ENCODE results near the gene LEFTY1.

- no peak for TF ChIP-seq CTCF (IDR thresholded peaks at IDR 0.05)
- TF ChIP-seq POLR2A (IDR thresholded peaks at IDR 0.05), result no peak
Observed at GRCh38 chr1:225930566-225930965, 41.6 kb upstream of the LEFTY1 start.

Data from Peyer's patch (tissue), 4 donors.